HepG2 (cell line): ENCODE measurements around the gene WNT4. TPM values are rescaled to one million over a fixed set of nuclear protein-coding genes. Genes with fewer than 3 reads are reported as not detected.

ENCODE experiments used
- ATAC-seq: fragments of 200-7000 bp; cut with Tn5 transposase; 3 replicates; pipeline ENCODE4 v1.9.1; 2020; ENCODE audit warnings: mild to moderate bottlenecking, moderate library complexity
- BruUV-seq: library from RNA; stranded (reverse); fragments of 400-500 nt; replicated peaks from 2 replicates; lab custom pipeline; 2021; lab: Mats Ljungman, UMichigan
- CTCF ChIA-PET: fragments of 300-600 bp; formaldehyde crosslinking; extraction: SDS; loops from one replicate; lab custom pipeline; 2021; ENCODE audit warnings: low total read pairs, inconsistent platforms, low intra/inter-chr PET ratio; lab: Yijun Ruan, JAX
- POLR2A ChIA-PET: fragments of 350-600 bp; sonication (Branson Sonifier 250); formaldehyde crosslinking; loops from one replicate; lab custom pipeline; 2020; ENCODE audit warnings: antibody characterized with exemption, inconsistent platforms; lab: Yijun Ruan, JAX
- DNase-seq: peaks from one replicate; pipeline ENCODE4 v3.0.0-alpha.2; 2015; ENCODE audit warnings: low spot score
- FAIRE-seq: peaks from 3 replicates; lab custom pipeline; 2011; peaks lifted over from hg19 to GRCh38; lab: Jason Lieb, UNC
- H2AFZ ChIP-seq: one replicate; pipeline ENCODE4 v1.6.1; 2011; ENCODE audit warnings: low read length, inconsistent platforms
- H3K27ac ChIP-seq: fragments of 300-600 bp; 3 replicates; pipeline ENCODE4 v1.8.0; 2011; ENCODE audit warnings: mixed run types, mild to moderate bottlenecking, mixed read lengths, low read length, inconsistent platforms; ENCODE audit not compliant: insufficient read depth; ENCODE audit errors: extremely low read length
- H3K27me3 ChIP-seq, 2 experiments: fragments of 200-600 bp in 1 of 2; 2 replicates in 1 of 2; 3 replicates in 1 of 2; pipeline versions ENCODE4 v1.6.0 to v1.8.0; 2011; ENCODE audit warnings: low read length in 2 of 2, mild to moderate bottlenecking in 2 of 2, moderate library complexity in 2 of 2, inconsistent platforms in 1 of 2; ENCODE audit not compliant: insufficient read depth in 2 of 2, control insufficient read depth in 1 of 2
- H3K36me3 ChIP-seq, 2 experiments: fragments of 200-600 bp in 1 of 2; replicated peaks in 1 of 2; 2 replicates in 1 of 2; 3 replicates in 1 of 2; pipeline versions ENCODE4 v1.5.1 to v1.8.0; 2011; ENCODE audit warnings: low read length in 2 of 2, inconsistent platforms in 1 of 2; ENCODE audit not compliant: insufficient read depth in 2 of 2, control insufficient read depth in 1 of 2
- H3K4me1 ChIP-seq: 2 replicates; pipeline ENCODE4 v1.5.1; 2012; ENCODE audit warnings: low read length, inconsistent platforms; ENCODE audit not compliant: insufficient read depth
- H3K4me2 ChIP-seq: 2 replicates; pipeline ENCODE4 v1.6.0; 2011; ENCODE audit warnings: low read depth, low read length, inconsistent platforms
- H3K4me3 ChIP-seq, 3 experiments: fragments of 200-600 bp in 1 of 3; sonication (generic), shearing (Covaris generic) in 1 of 3; replicated peaks in 1 of 3; 2 replicates each; pipeline ENCODE4 v1.5.1; 2011 to 2016; ENCODE audit warnings: low read length in 3 of 3, inconsistent platforms in 2 of 3, low read depth in 2 of 3, mild to moderate bottlenecking in 2 of 3, control low read depth in 1 of 3, mixed read lengths in 1 of 3; ENCODE audit not compliant: insufficient read depth in 1 of 3
- H3K79me2 ChIP-seq: one replicate; pipeline ENCODE4 v1.6.1; 2011; ENCODE audit warnings: low read length, inconsistent platforms; ENCODE audit not compliant: insufficient read depth
- H3K9ac ChIP-seq: 2 replicates; pipeline ENCODE4 v1.6.0; 2011; ENCODE audit warnings: mild to moderate bottlenecking, low read depth, low read length, inconsistent platforms; ENCODE audit not compliant: insufficient read depth
- H3K9me3 ChIP-seq: 2 replicates; pipeline ENCODE4 v1.5.1; 2012; ENCODE audit warnings: mild to moderate bottlenecking, low read length
- H4K20me1 ChIP-seq: 2 replicates; pipeline ENCODE4 v1.6.0; 2011; ENCODE audit warnings: inconsistent platforms, mild to moderate bottlenecking, low read length, moderate library complexity; ENCODE audit not compliant: insufficient read depth
- ARNT ChIP-seq: fragments of 450-650 bp; IDR thresholded peaks from 2 replicates; pipeline ENCODE4 v1.6.1; 2017
- ATF2 ChIP-seq: sonication (generic); formaldehyde crosslinking; IDR thresholded peaks from 2 replicates; pipeline ENCODE4 v1.4.0; 2020; ENCODE audit warnings: missing genetic modification reagents
- DNMT3B ChIP-seq: conservative IDR thresholded peaks from 2 replicates; pipeline ENCODE4 v1.6.1; 2016; ENCODE audit warnings: missing biosample characterization, control low read depth
- PAX8 ChIP-seq: sonication (generic); formaldehyde crosslinking; IDR thresholded peaks from 2 replicates; pipeline ENCODE4 v1.8.0; 2022; ENCODE audit warnings: mild to moderate bottlenecking, missing genetic modification reagents, borderline replicate concordance
- PHB2 ChIP-seq: fragments of 450-650 bp; IDR thresholded peaks from 2 replicates; pipeline ENCODE4 v1.6.1; 2018; ENCODE audit not compliant: partially characterized antibody
- STAG1 ChIP-seq: sonication (generic); formaldehyde crosslinking; IDR thresholded peaks from 2 replicates; pipeline ENCODE4 v1.4.0; 2020; ENCODE audit warnings: missing genetic modification reagents
- STAT5B ChIP-seq: sonication (generic); formaldehyde crosslinking; IDR thresholded peaks from 2 replicates; pipeline ENCODE4 v1.4.0; 2020; ENCODE audit warnings: missing genetic modification reagents
- TBL1XR1 ChIP-seq: fragments of 150-350 bp; IDR thresholded peaks from 2 replicates; pipeline ENCODE4 v1.6.1; 2014; ENCODE audit warnings: borderline replicate concordance, low read length; ENCODE audit not compliant: partially characterized antibody
- TFAP4 ChIP-seq: sonication (generic); IDR thresholded peaks from 2 replicates; pipeline ENCODE4 v1.6.1; 2016; ENCODE audit warnings: low read depth, borderline replicate concordance
- THYN1 ChIP-seq: sonication (generic); formaldehyde crosslinking; IDR thresholded peaks from 2 replicates; pipeline ENCODE4 v1.8.1; 2023; ENCODE audit warnings: low read depth, mild to moderate bottlenecking, moderate library complexity, missing genetic modification reagents, borderline replicate concordance
- ZKSCAN5 ChIP-seq: sonication (generic); formaldehyde crosslinking; IDR thresholded peaks from 2 replicates; pipeline ENCODE4 v1.5.1; 2020; ENCODE audit warnings: mild to moderate bottlenecking, missing genetic modification reagents
- ZNF20 ChIP-seq: sonication (generic); formaldehyde crosslinking; IDR thresholded peaks from 2 replicates; pipeline ENCODE4 v1.4.0; 2020; ENCODE audit warnings: mild to moderate bottlenecking, moderate library complexity, missing genetic modification reagents
- ZNF670 ChIP-seq: sonication (generic); formaldehyde crosslinking; IDR thresholded peaks from 2 replicates; pipeline ENCODE4 v1.8.0; 2022; ENCODE audit warnings: mild to moderate bottlenecking, missing genetic modification reagents, borderline replicate concordance
- ZNF776 ChIP-seq: sonication (generic); formaldehyde crosslinking; IDR thresholded peaks from 2 replicates; pipeline ENCODE4 v1.4.0; 2020; ENCODE audit warnings: mild to moderate bottlenecking, missing genetic modification reagents
- ZNF891 ChIP-seq: sonication (generic); formaldehyde crosslinking; IDR thresholded peaks from 2 replicates; pipeline ENCODE4 v1.5.0; 2020; ENCODE audit warnings: mild to moderate bottlenecking, missing genetic modification reagents
- ZSCAN25 ChIP-seq: sonication (generic); formaldehyde crosslinking; IDR thresholded peaks from 2 replicates; pipeline ENCODE4 v1.8.0; 2022; ENCODE audit warnings: mild to moderate bottlenecking, missing genetic modification reagents
- WGBS: methylation state at CpG from one replicate; pipeline ENCODE4 v1.1.6; 2017; ENCODE audit warnings: low lambda C conversion rate; 5-methylcytosine and 5-hydroxymethylcytosine counted together
- in situ Hi-C: cut with HindIII; loops from 2 replicates; pipeline ENCODE4 v1.10.0; 2017; ENCODE audit warnings: low pct_unique_long_range_greater_than_20kb; ENCODE audit not compliant: extremely low pct_ligation_motif_present
- intact Hi-C: fragments of 100-400 bp; cut with micrococcal nuclease; formaldehyde crosslinking; loops from one replicate; pipeline ENCODE4 v1.10.0; 2022; ENCODE audit not compliant: unreplicated experiment
- polyA plus RNA-seq, 8 experiments: library from polyadenylated mRNA; depleted of rRNA in 3 of 8; stranded (reverse) in 7 of 8; unstranded in 1 of 8; fragments of >200 nt; fragmentation: Illumina TruSeq in 4 of 8; extraction: Trizol in 4 of 8; gene quantifications; 2 replicates each; pipeline versions ENCODE4 v1.2.1 to v1.2.3, GENCODE V29; 2011 to 2016; ENCODE audit warnings: low read depth in 4 of 8, missing spikeins in 1 of 8, mixed read lengths in 1 of 8; ENCODE audit not compliant: insufficient read depth in 1 of 8
- total RNA-seq, 5 experiments: library from RNA; depleted of rRNA; stranded (reverse); fragments of >200 nt; fragmentation: Illumina TruSeq; extraction: Trizol; gene quantifications; 2 replicates each; pipeline ENCODE4 v1.2.3, GENCODE V29; 2016; ENCODE audit warnings: low read depth in 1 of 5
- TF ChIP-seq, protein P1 (sequence below): sonication (generic); formaldehyde crosslinking; IDR thresholded peaks from 2 replicates; pipeline ENCODE4 v1.5.1; 2020; ENCODE audit warnings: mild to moderate bottlenecking, missing genetic modification reagents, borderline replicate concordance
- TF ChIP-seq, protein P2 (sequence below): sonication (generic); formaldehyde crosslinking; IDR thresholded peaks from 2 replicates; pipeline ENCODE4 v1.4.0; 2020; ENCODE audit warnings: missing genetic modification reagents, mild to moderate bottlenecking, borderline replicate concordance

The WNT4 gene
- total and polyA plus RNA-seq, 2 of the 13 experiments (the other 11 are each of a cell fraction or from before 2014, with no cell fraction given): not detected

DNA sequence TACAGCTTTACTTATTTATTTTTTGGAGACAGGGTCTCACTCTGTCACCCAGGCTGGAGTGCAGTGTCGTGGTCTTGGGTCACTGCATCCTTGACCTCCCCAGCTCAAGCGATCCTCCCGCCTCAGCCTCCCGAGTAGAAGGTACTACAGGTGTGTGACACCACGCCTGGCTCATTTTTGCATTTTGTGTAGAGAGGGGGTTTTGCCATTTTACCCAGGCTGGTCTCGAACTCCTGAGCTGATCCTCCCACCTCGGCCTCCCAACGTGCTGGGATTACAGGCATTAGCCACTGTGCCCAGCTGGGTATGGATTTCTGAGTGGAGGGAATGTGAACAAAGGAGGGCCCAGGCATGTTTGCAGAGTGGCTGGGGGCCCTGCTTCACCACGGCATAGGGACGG lies 44.1 kb downstream of the WNT4 start (continued):
- no peak for TF ChIP-seq ZNF20 (CRISPR knock-in tag)
- TF ChIP-seq STAT5B: no peak
- TF ChIP-seq ZNF670 (CRISPR knock-in tag): no peak

DNA sequence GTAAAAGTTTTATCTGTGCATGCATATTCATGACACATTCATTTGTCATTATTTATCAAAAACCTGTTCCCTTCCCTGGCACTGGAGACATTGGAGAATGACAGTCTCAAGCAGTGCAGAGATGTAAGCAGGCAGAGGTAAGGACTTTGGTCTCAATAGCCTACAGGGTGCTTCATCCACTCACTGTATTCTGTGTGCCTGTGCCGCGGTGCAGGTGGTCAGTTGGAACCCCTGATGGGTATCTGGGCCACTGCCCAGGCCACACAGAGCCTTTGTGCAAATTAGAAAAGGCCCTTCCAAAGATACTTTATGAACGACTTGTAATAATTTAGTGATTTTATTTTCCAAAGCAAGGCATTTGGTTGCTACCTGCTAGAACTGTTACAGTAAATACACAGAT lies 46.4 kb downstream of the WNT4 start:
- H3K36me3 ChIP-seq: peaks cover 20 to 59% of the 10 kb centered on the region in 2 experiments
- no peak overlapping the region for H3K9ac ChIP-seq
- ATAC-seq: no peak
- FAIRE-seq: no peak
- no peak for DNase-seq
- WGBS: 93% methylated on average over 3 of the region's 3 CpGs
- intact Hi-C loops: no loop called here
- in situ Hi-C loops: no loop called here
- H2AFZ ChIP-seq: no peak overlapping the region
- POLR2A ChIA-PET: no interaction called here
- H3K79me2 ChIP-seq: no peaks in the 10 kb centered on the region
- TF ChIP-seq, protein P1, sequence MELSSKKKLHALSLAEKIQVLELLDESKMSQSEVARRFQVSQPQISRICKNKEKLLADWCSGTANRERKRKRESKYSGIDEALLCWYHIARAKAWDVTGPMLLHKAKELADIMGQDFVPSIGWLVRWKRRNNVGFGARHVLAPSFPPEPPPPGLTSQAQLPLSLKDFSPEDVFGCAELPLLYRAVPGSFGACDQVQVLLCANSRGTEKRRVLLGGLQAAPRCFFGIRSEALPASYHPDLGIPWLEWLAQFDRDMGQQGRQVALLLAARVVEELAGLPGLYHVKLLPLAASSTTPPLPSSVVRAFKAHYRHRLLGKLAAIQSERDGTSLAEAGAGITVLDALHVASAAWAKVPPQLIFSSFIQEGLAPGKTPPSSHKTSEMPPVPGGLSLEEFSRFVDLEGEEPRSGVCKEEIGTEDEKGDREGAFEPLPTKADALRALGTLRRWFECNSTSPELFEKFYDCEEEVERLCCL: no peak
- TF ChIP-seq PAX8: no peak
- TF ChIP-seq ZSCAN25 (CRISPR knock-in tag): no peak
- TF ChIP-seq TBL1XR1: no peak
- no peak for TF ChIP-seq ARNT
- TF ChIP-seq, protein P2, sequence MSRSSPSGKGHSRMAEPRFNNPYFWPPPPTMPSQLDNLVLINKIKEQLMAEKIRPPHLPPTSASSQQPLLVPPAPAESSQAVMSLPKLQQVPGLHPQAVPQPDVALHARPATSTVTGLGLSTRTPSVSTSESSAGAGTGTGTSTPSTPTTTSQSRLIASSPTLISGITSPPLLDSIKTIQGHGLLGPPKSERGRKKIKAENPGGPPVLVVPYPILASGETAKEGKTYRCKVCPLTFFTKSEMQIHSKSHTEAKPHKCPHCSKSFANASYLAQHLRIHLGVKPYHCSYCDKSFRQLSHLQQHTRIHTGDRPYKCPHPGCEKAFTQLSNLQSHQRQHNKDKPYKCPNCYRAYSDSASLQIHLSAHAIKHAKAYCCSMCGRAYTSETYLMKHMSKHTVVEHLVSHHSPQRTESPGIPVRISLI: no peak
- TF ChIP-seq DNMT3B (CRISPR knock-in tag): no peak
- TF ChIP-seq ZNF776 (CRISPR knock-in tag): no peak
- TF ChIP-seq THYN1 (CRISPR knock-in tag): no peak
- TF ChIP-seq PHB2: no peak
- no peak for TF ChIP-seq TFAP4
- no peak for TF ChIP-seq ZKSCAN5 (CRISPR knock-in tag)
- TF ChIP-seq ZNF891: no peak
- no peak for TF ChIP-seq ATF2 (CRISPR knock-in tag)
- TF ChIP-seq STAG1 (CRISPR knock-in tag): no peak
- TF ChIP-seq, all 625 proteins: peak for 0
- CTCF ChIA-PET: no interaction called here
- no TSS peak for BruUV-seq
- no peaks in the 10 kb centered on the region for H3K4me1 ChIP-seq
- H3K4me2 ChIP-seq: no peak overlapping the region
- no peaks in the 10 kb centered on the region for H3K27me3 ChIP-seq
- H3K9me3 ChIP-seq: no peaks in the 10 kb centered on the region
- peaks cover 8% of the 10 kb centered on the region for H4K20me1 ChIP-seq
- H3K27ac ChIP-seq: no peak overlapping the region
- no peak overlapping the region for H3K4me3 ChIP-seq
